Upper lobe of left lung (tissue), 6 donors: ENCODE data around the gene B4GALT1. TPM values are rescaled to one million over a fixed set of nuclear protein-coding genes. Genes with fewer than 3 reads are reported as not detected.

Experiments used
- ATAC-seq, 2 donors: fragments of 200-7000 bp; cut with Tn5 transposase; one replicate each; pipeline ENCODE4 v1.9.1; 2022; ENCODE audit warnings: mild to moderate bottlenecking in 2 of 2, moderate library complexity in 2 of 2; ENCODE audit not compliant: low FRiP score in 2 of 2
- DNase-seq, 2 donors: peaks; one replicate each; pipeline ENCODE4 v3.0.0-alpha.2; 2019 to 2020
- H3K27ac ChIP-seq, 4 donors: fragments of 200-600 bp; sonication (generic); one replicate each; pipeline ENCODE4 v1.5.1; 2016 to 2019
- H3K27me3 ChIP-seq, 4 donors: fragments of 200-600 bp; sonication (generic); one replicate each; pipeline ENCODE4 v1.5.1; 2017 to 2019
- H3K36me3 ChIP-seq, 4 donors: fragments of 200-600 bp; sonication (generic); one replicate each; pipeline ENCODE4 v1.5.1; 2016 to 2019
- H3K4me1 ChIP-seq, 4 donors: fragments of 200-600 bp; sonication (generic); one replicate each; pipeline ENCODE4 v1.5.1; 2018 to 2019
- H3K4me3 ChIP-seq, 4 donors: fragments of 200-600 bp; sonication (generic); one replicate each; pipeline ENCODE4 v1.5.1; 2017 to 2019; ENCODE audit warnings: mild to moderate bottlenecking in 2 of 4, moderate library complexity in 1 of 4
- H3K9me3 ChIP-seq, 4 donors: fragments of 200-600 bp; sonication (generic); one replicate each; pipeline ENCODE4 v1.5.1; 2018 to 2019
- EP300 ChIP-seq, 4 donors: sonication (generic); formaldehyde crosslinking; IDR thresholded peaks; one replicate each; pipeline ENCODE4 v1.5.1; 2017; ENCODE audit warnings: antibody characterized with exemption in 4 of 4, control low read depth in 2 of 4
- POLR2A ChIP-seq, 4 donors: fragments of 450-650 bp; IDR thresholded peaks; one replicate each; pipeline ENCODE4 v1.5.1; 2016 to 2017; ENCODE audit warnings: antibody characterized with exemption in 4 of 4, mild to moderate bottlenecking in 2 of 4
- POLR2AphosphoS5 ChIP-seq, 2 donors: sonication (generic); formaldehyde crosslinking; IDR thresholded peaks; one replicate each; pipeline ENCODE4 v1.5.1; 2017; ENCODE audit warnings: antibody characterized with exemption in 2 of 2
- WGBS, 2 donors: methylation state at CpG; one replicate each; pipeline ENCODE4 v1.1.5; 2017 to 2018; 5-methylcytosine and 5-hydroxymethylcytosine counted together
- total RNA-seq, 6 donors: library from RNA; depleted of rRNA in 4 of 6; stranded (reverse); fragments of >200 nt in 4 of 6; gene quantifications; one replicate each; pipeline versions ENCODE4 v1.1.0 to v1.2.1, GENCODE V29; 2016 to 2021
- TF ChIP-seq, protein P1 (sequence below), 6 experiments: fragments of 450-650 bp in 4 of 6; fragments of 200-600 bp in 2 of 6; sonication (generic) in 2 of 6; IDR thresholded peaks; one replicate each; pipeline ENCODE4 v1.5.1; 2016 to 2019; ENCODE audit warnings: antibody characterized with exemption in 6 of 6
- donor health status: DM: no; HTN: no; CAD: no; lungs with moderate emphysema.
- donor health status: DM: no; HTN: yes; CAD: no; lungs with severe emphysema.

B4GALT1 gene
- total RNA-seq, 6 donors from 2014 or later: 26.2 to 83.3 (median 70.8) TPM

DNA sequence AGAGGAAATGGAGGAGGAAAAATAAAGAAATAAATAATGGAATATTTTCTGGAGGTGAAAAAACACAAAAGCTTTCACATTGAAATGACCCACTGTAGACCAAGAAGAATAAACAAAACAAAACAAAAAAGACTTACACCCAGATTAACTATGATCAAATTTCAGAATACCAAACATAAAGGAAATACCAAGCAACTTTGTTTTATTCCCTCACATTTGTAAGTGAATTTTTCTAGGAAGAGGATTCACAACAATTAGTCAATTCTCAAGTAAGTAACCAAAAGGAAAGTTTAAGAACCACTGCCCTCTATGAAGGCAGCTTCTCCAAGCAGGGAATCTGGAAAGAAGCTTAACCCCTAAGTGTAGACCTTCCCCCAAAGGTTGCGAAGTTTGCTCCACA is 29.6 kb upstream of the B4GALT1 start:
- no peak overlapping the region for H3K27ac ChIP-seq
- no peak for DNase-seq

GRCh38 chr9:33193818-33194217 is 26.7 kb upstream of the B4GALT1 start:
- 89 to 93% methylated on average over 3 of the region's 3 CpGs for WGBS, 2 donors
- H3K4me3 ChIP-seq: no peak overlapping the region
- no peaks in the 10 kb centered on the region for H3K9me3 ChIP-seq
- H3K4me1 ChIP-seq: no peaks in the 10 kb centered on the region
- TF ChIP-seq POLR2AphosphoS5 (IDR thresholded peaks at IDR 0.05) (no peak), POLR2A (IDR thresholded peaks at IDR 0.05) (no peak), EP300 (IDR thresholded peaks at IDR 0.05) (no peak)
- TF ChIP-seq, protein P1, sequence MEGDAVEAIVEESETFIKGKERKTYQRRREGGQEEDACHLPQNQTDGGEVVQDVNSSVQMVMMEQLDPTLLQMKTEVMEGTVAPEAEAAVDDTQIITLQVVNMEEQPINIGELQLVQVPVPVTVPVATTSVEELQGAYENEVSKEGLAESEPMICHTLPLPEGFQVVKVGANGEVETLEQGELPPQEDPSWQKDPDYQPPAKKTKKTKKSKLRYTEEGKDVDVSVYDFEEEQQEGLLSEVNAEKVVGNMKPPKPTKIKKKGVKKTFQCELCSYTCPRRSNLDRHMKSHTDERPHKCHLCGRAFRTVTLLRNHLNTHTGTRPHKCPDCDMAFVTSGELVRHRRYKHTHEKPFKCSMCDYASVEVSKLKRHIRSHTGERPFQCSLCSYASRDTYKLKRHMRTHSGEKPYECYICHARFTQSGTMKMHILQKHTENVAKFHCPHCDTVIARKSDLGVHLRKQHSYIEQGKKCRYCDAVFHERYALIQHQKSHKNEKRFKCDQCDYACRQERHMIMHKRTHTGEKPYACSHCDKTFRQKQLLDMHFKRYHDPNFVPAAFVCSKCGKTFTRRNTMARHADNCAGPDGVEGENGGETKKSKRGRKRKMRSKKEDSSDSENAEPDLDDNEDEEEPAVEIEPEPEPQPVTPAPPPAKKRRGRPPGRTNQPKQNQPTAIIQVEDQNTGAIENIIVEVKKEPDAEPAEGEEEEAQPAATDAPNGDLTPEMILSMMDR (IDR thresholded peaks at IDR 0.05): no peak
- no peaks in the 10 kb centered on the region for H3K36me3 ChIP-seq
- ATAC-seq (no peak), DNase-seq (no peak)
- H3K27me3 ChIP-seq: no peaks in the 10 kb centered on the region
- H3K27ac ChIP-seq: no peak overlapping the region

More for the DNA sequence above, 29.6 kb upstream of the B4GALT1 start:
- no peaks in the 10 kb centered on the region for H3K36me3 ChIP-seq
- WGBS, 2 donors: 92 to 97% methylated on average over 1 of the region's 1 CpG
- H3K4me3 ChIP-seq: no peak overlapping the region
- H3K27me3 ChIP-seq: no peaks in the 10 kb centered on the region
- ATAC-seq: no peak
- TF ChIP-seq, protein P1 (IDR thresholded peaks at IDR 0.05): no peak
- no peak for TF ChIP-seq POLR2A (IDR thresholded peaks at IDR 0.05)
- TF ChIP-seq EP300 (IDR thresholded peaks at IDR 0.05): no peak
- TF ChIP-seq POLR2AphosphoS5 (IDR thresholded peaks at IDR 0.05): no peak
- H3K4me1 ChIP-seq: no peaks in the 10 kb centered on the region
- H3K9me3 ChIP-seq: no peaks in the 10 kb centered on the region

DNA sequence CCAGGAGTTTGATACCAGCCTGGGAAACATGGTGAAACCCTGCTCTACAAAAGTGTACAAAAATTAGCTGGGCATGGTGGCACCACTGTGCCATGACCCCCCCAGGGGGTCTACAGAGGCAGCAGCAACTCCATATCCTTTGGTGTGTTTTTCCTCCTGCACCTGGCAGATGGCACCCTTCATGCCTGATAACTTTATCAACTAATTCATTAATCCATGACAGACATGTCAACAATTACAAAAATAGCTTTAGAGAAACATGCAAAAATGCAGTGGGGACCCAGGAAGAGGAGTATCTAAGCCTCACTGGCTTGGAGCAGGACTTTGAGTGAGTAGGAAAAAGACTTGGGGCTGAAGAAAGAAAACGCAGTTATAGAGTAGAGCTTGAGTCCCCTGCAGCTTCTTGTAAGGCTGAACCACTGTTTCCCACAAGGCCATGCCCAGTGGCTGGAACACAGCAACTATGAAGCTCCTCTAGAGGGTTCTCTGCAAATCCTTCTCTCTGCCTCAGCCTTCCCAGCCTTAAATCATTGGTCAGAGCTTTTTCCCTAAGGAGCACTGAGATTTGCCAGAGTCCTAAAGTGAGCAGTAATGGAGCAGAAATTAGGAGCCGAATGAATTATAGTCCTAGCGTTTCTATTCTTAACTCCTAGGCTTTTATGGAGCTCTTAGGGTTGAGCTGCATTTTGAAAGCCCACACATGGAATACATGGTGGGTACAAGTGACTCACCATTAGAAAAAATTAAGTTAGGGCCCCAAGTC is 25.5 kb upstream of the B4GALT1 start:
- Histone ChIP-seq H3K4me1 (no peaks in the 10 kb centered on the region), H3K9me3 (no peaks in the 10 kb centered on the region), H3K36me3 (no peaks in the 10 kb centered on the region), H3K27me3 (no peaks in the 10 kb centered on the region), H3K27ac (no peak overlapping the region), H3K4me3 (no peak overlapping the region)
- DNase-seq (no peak), ATAC-seq (no peak)
- WGBS, 2 donors: 89 to 94% methylated on average over 3 of the region's 3 CpGs
- TF ChIP-seq, protein P1 (IDR thresholded peaks at IDR 0.05): no peak
- no peak for TF ChIP-seq EP300 (IDR thresholded peaks at IDR 0.05)
- no peak for TF ChIP-seq POLR2A (IDR thresholded peaks at IDR 0.05)
- no peak for TF ChIP-seq POLR2AphosphoS5 (IDR thresholded peaks at IDR 0.05)

DNA sequence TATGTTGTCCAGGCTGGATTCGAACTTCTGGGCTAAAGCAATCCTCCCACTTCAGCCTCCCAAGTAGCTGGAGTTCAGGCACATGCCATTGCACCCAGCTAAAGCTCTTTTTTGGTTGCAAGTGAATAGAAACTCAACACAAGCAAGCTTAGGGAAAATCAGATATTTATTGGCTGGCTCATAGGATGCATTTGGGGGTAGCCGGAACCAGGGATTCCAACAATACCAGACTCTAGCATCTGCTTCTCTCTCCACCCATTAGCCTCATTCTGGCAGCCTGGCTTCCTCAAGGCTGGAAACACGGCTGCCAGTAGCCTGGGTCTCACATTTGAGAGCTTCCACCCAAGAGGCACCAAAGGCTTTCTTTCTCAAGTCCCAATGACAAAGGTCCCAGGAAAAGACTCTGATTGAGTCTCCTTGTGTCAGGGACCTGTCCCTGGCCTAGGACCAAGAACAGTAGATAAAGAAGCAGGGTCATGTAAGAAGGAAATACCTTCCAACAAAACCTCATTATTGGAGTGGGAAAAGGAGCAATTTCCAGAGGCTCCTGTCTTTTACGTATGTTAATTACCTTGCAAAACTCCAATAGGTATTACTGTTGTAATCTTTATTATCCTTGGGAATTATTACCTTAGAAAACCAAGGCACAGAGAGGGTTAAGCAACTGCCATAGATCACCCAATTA is 23.0 kb upstream of the B4GALT1 start:
- Histone ChIP-seq H3K27me3 (no peaks in the 10 kb centered on the region), H3K9me3 (no peaks in the 10 kb centered on the region), H3K27ac (no peak overlapping the region), H3K4me1 (peaks cover under 1 to 23% (median 16%) of the 10 kb centered on the region in 4 donors), H3K4me3 (no peak overlapping the region), H3K36me3 (no peaks in the 10 kb centered on the region)
- TF ChIP-seq POLR2A (IDR thresholded peaks at IDR 0.05): no peak
- TF ChIP-seq, protein P1 (IDR thresholded peaks at IDR 0.05): no peak
- no peak for TF ChIP-seq EP300 (IDR thresholded peaks at IDR 0.05)
- TF ChIP-seq POLR2AphosphoS5 (IDR thresholded peaks at IDR 0.05): no peak
- WGBS, 2 donors: 79 to 83% methylated on average over 4 of the region's 4 CpGs
- DNase-seq (no peak), ATAC-seq (no peak)
